Measurements from ENCODE around the gene RNF220.

Gene RNF220

GRCh38 chr1:44598167-44598566 lies 193.1 kb downstream of the RNF220 start:
- no peak overlapping the region for H3K9ac ChIP-seq (ENCODE audit: low read depth, low read length, poor library complexity, severe bottlenecking)
- no peaks in the 10 kb centered on the region for H3K4me1 ChIP-seq (ENCODE audit: insufficient read depth, low read length, poor library complexity, severe bottlenecking)
- H3K9me3 ChIP-seq (ENCODE audit: insufficient read depth, low read depth, low read length), result no peaks in the 10 kb centered on the region
- H3K79me2 ChIP-seq (ENCODE audit: insufficient read depth, low read length), result no peaks in the 10 kb centered on the region
- TF ChIP-seq EZH2phosphoT487 (IDR thresholded peaks at IDR 0.05; ENCODE audit: borderline replicate concordance) (no peak), CTCF (conservative IDR thresholded peaks at IDR 0.05; ENCODE audit: low read length) (no peak)
- H3F3A ChIP-seq (ENCODE audit: low read depth), result no peaks in the 10 kb centered on the region
- H3K9me2 ChIP-seq (replicated peaks; ENCODE audit: low read depth, low read length), result no peaks in the 10 kb centered on the region
- peaks cover 10% of the 10 kb centered on the region; the same call in 1 of the 2 replicates for H3K36me3 ChIP-seq (ENCODE audit: insufficient read depth, low read length)
- H3K27me3 ChIP-seq (ENCODE audit: insufficient read depth, low read length, poor library complexity, severe bottlenecking), result no peaks in the 10 kb centered on the region
- no peak overlapping the region for H3K4me3 ChIP-seq (ENCODE audit: low read length, poor library complexity, severe bottlenecking)
- no peaks in the 10 kb centered on the region for H4K20me1 ChIP-seq (ENCODE audit: insufficient read depth, low read length, poor library complexity, severe bottlenecking)
- H2AFZ ChIP-seq (ENCODE audit: low read length), result no peak overlapping the region
- H3K4me2 ChIP-seq (ENCODE audit: low read depth, low read length, poor library complexity, severe bottlenecking), result no peak overlapping the region

- TF ChIP-seq CTCF (conservative IDR thresholded peaks at IDR 0.05; ENCODE audit: low read length) (no peak), EZH2phosphoT487 (IDR thresholded peaks at IDR 0.05; ENCODE audit: borderline replicate concordance) (no peak)
- H3K9me3 ChIP-seq (ENCODE audit: insufficient read depth, low read depth, low read length), result no peaks in the 10 kb centered on the region
- H3K27me3 ChIP-seq (ENCODE audit: insufficient read depth, low read length, poor library complexity, severe bottlenecking), result no peaks in the 10 kb centered on the region
- H3K79me2 ChIP-seq (ENCODE audit: insufficient read depth, low read length), result no peaks in the 10 kb centered on the region
- H3K36me3 ChIP-seq (ENCODE audit: insufficient read depth, low read length), result peaks cover 6% of the 10 kb centered on the region; the same call in 1 of the 2 replicates
- H3K4me3 ChIP-seq (ENCODE audit: low read length, poor library complexity, severe bottlenecking), result no peak overlapping the region
- H3K9ac ChIP-seq (ENCODE audit: low read depth, low read length, poor library complexity, severe bottlenecking), result no peak overlapping the region
- no peaks in the 10 kb centered on the region for H3F3A ChIP-seq (ENCODE audit: low read depth)
- no peak overlapping the region for H2AFZ ChIP-seq (ENCODE audit: low read length)
- H3K4me1 ChIP-seq (ENCODE audit: insufficient read depth, low read length, poor library complexity, severe bottlenecking), result no peaks in the 10 kb centered on the region
- H3K4me2 ChIP-seq (ENCODE audit: low read depth, low read length, poor library complexity, severe bottlenecking), result no peak overlapping the region
- no peaks in the 10 kb centered on the region for H4K20me1 ChIP-seq (ENCODE audit: insufficient read depth, low read length, poor library complexity, severe bottlenecking)
- H3K9me2 ChIP-seq (replicated peaks; ENCODE audit: low read depth, low read length), result no peaks in the 10 kb centered on the region
These were observed 197.9 kb downstream of the RNF220 start for GRCh38 chr1:44602634-44603628.

- H3K9me3 ChIP-seq (ENCODE audit: insufficient read depth, low read depth, low read length), result no peaks in the 10 kb centered on the region
These were observed 198.7 kb downstream of the RNF220 start for GRCh38 chr1:44603718-44604117.

More at GRCh38 chr1:44603718-44604117, 198.7 kb downstream of the RNF220 start:
- no peak overlapping the region for H3K4me3 ChIP-seq (ENCODE audit: low read length, poor library complexity, severe bottlenecking)
- no peak overlapping the region for H3K9ac ChIP-seq (ENCODE audit: low read depth, low read length, poor library complexity, severe bottlenecking)
- H2AFZ ChIP-seq (ENCODE audit: low read length), result no peak overlapping the region
- H3K79me2 ChIP-seq (ENCODE audit: insufficient read depth, low read length), result no peaks in the 10 kb centered on the region
- no peaks in the 10 kb centered on the region; the same call in 1 of the 2 replicates for H3K36me3 ChIP-seq (ENCODE audit: insufficient read depth, low read length)
- H3K4me2 ChIP-seq (ENCODE audit: low read depth, low read length, poor library complexity, severe bottlenecking), result no peak overlapping the region
- no peaks in the 10 kb centered on the region for H3F3A ChIP-seq (ENCODE audit: low read depth)
- no peak for TF ChIP-seq CTCF (conservative IDR thresholded peaks at IDR 0.05; ENCODE audit: low read length)
- TF ChIP-seq EZH2phosphoT487 (IDR thresholded peaks at IDR 0.05; ENCODE audit: borderline replicate concordance), result no peak
- H3K27me3 ChIP-seq (ENCODE audit: insufficient read depth, low read length, poor library complexity, severe bottlenecking), result no peaks in the 10 kb centered on the region
- H3K9me2 ChIP-seq (replicated peaks; ENCODE audit: low read depth, low read length), result no peaks in the 10 kb centered on the region
- H4K20me1 ChIP-seq (ENCODE audit: insufficient read depth, low read length, poor library complexity, severe bottlenecking), result no peaks in the 10 kb centered on the region
- H3K4me1 ChIP-seq (ENCODE audit: insufficient read depth, low read length, poor library complexity, severe bottlenecking), result no peaks in the 10 kb centered on the region
